NT2/D1 (cell line): ENCODE data around the gene PAPPA.

ENCODE experiments used
- SUZ12 ChIP-seq: IDR thresholded peaks from 2 replicates; pipeline ENCODE4 v1.6.1; 2011; ENCODE audit not compliant: insufficient read length, insufficient read depth; ENCODE audit errors: extremely low read depth
- YY1 ChIP-seq: IDR thresholded peaks from 2 replicates; pipeline ENCODE4 v1.6.1; 2011; ENCODE audit not compliant: insufficient read length, insufficient read depth
- ZNF274 ChIP-seq: IDR thresholded peaks from 2 replicates; pipeline ENCODE4 v1.6.1; 2011; ENCODE audit warnings: mild to moderate bottlenecking, low read depth, low read length

GRCh38 chr9:116368680-116369079 lies 215.1 kb downstream of the PAPPA start:
- TF ChIP-seq YY1 (no peak), SUZ12 (no peak), ZNF274 (no peak)
